HepG2 (cell line): ENCODE measurements around the gene ST3GAL2. TPM values are rescaled to one million over a fixed set of nuclear protein-coding genes. Genes with fewer than 3 reads are reported as not detected.

ENCODE experiments used
- AHR ChIP-seq: IDR thresholded peaks from 2 replicates; pipeline ENCODE4 v1.6.1; 2018; ENCODE audit warnings: missing genetic modification reagents, missing compliant biosample characterization
- HOXA9 ChIP-seq: sonication (generic); formaldehyde crosslinking; IDR thresholded peaks from 2 replicates; pipeline ENCODE4 v1.8.1; 2022; ENCODE audit warnings: missing genetic modification reagents, mild to moderate bottlenecking, moderate library complexity, borderline replicate concordance
- MAFK ChIP-seq, 2 experiments: IDR thresholded peaks in 1 of 2; conservative IDR thresholded peaks in 1 of 2; 2 replicates each; pipeline ENCODE4 v1.6.1; 2011; ENCODE audit warnings: improper control_type of control experiment in 2 of 2, low read length in 2 of 2
- MED13 ChIP-seq: sonication (generic); formaldehyde crosslinking; IDR thresholded peaks from 2 replicates; pipeline ENCODE4 v1.5.0; 2020; ENCODE audit warnings: missing genetic modification reagents
- NCOA2 ChIP-seq: sonication (generic); formaldehyde crosslinking; IDR thresholded peaks from 2 replicates; pipeline ENCODE4 v1.8.0; 2022; ENCODE audit warnings: inconsistent platforms
- NRL ChIP-seq: sonication (generic); formaldehyde crosslinking; IDR thresholded peaks from 2 replicates; pipeline ENCODE4 v1.5.0; 2020; ENCODE audit warnings: missing genetic modification reagents, mild to moderate bottlenecking, moderate library complexity, borderline replicate concordance
- REXO4 ChIP-seq: sonication (generic); formaldehyde crosslinking; IDR thresholded peaks from 2 replicates; pipeline ENCODE4 v1.8.0; 2022; ENCODE audit warnings: missing genetic modification reagents, mild to moderate bottlenecking, borderline replicate concordance
- RXRB ChIP-seq: IDR thresholded peaks from 2 replicates; pipeline ENCODE4 v1.6.1; 2016; ENCODE audit warnings: borderline replicate concordance, missing genetic modification reagents, missing compliant biosample characterization
- SRY ChIP-seq: sonication (generic); formaldehyde crosslinking; IDR thresholded peaks from 2 replicates; pipeline ENCODE4 v1.8.0; 2022; ENCODE audit warnings: mild to moderate bottlenecking, missing genetic modification reagents
- THAP11 ChIP-seq: IDR thresholded peaks from 2 replicates; pipeline ENCODE4 v1.6.1; 2016; ENCODE audit warnings: missing biosample characterization, missing genetic modification reagents
- YEATS2 ChIP-seq: sonication (generic); formaldehyde crosslinking; IDR thresholded peaks from 2 replicates; pipeline ENCODE4 v1.4.0; 2020; ENCODE audit warnings: missing genetic modification reagents, borderline replicate concordance
- YY1 ChIP-seq: IDR thresholded peaks from 2 replicates; pipeline ENCODE4 v1.6.1; 2011; ENCODE audit warnings: low read length, low read depth, moderate library complexity, mild to moderate bottlenecking; ENCODE audit not compliant: insufficient read depth, insufficient replicate concordance
- ZNF24 ChIP-seq: fragments of 450-650 bp; IDR thresholded peaks from 2 replicates; pipeline ENCODE4 v1.6.1; 2017; ENCODE audit warnings: antibody characterized with exemption, mild to moderate bottlenecking
- ZNF292 ChIP-seq: sonication (generic); formaldehyde crosslinking; IDR thresholded peaks from 2 replicates; pipeline ENCODE4 v1.8.1; 2022; ENCODE audit warnings: mild to moderate bottlenecking, low read depth, missing genetic modification reagents, borderline replicate concordance
- ZNF841 ChIP-seq: sonication (generic); formaldehyde crosslinking; IDR thresholded peaks from 2 replicates; pipeline ENCODE4 v1.8.1; 2023; ENCODE audit warnings: missing genetic modification reagents, borderline replicate concordance
- polyA plus RNA-seq, 8 experiments: library from polyadenylated mRNA; depleted of rRNA in 3 of 8; stranded (reverse) in 7 of 8; unstranded in 1 of 8; fragments of >200 nt; fragmentation: Illumina TruSeq in 4 of 8; extraction: Trizol in 4 of 8; gene quantifications; 2 replicates each; pipeline versions ENCODE4 v1.2.1 to v1.2.3, GENCODE V29; 2011 to 2016; ENCODE audit warnings: low read depth in 4 of 8, missing spikeins in 1 of 8, mixed read lengths in 1 of 8; ENCODE audit not compliant: insufficient read depth in 1 of 8
- total RNA-seq, 5 experiments: library from RNA; depleted of rRNA; stranded (reverse); fragments of >200 nt; fragmentation: Illumina TruSeq; extraction: Trizol; gene quantifications; 2 replicates each; pipeline ENCODE4 v1.2.3, GENCODE V29; 2016; ENCODE audit warnings: low read depth in 1 of 5
- TF ChIP-seq, protein P1 (sequence below): sonication (generic); formaldehyde crosslinking; IDR thresholded peaks from 2 replicates; pipeline ENCODE4 v1.8.1; 2023; ENCODE audit warnings: mild to moderate bottlenecking, missing genetic modification reagents
- TF ChIP-seq, protein P2 (sequence below): sonication (generic); formaldehyde crosslinking; IDR thresholded peaks from 2 replicates; pipeline ENCODE4 v1.8.0; 2022; ENCODE audit warnings: mild to moderate bottlenecking, missing genetic modification reagents; ENCODE audit not compliant: insufficient replicate concordance
- TF ChIP-seq, protein P3 (sequence below): sonication (generic); formaldehyde crosslinking; conservative IDR thresholded peaks from 2 replicates; pipeline ENCODE4 v1.5.0; 2020; ENCODE audit warnings: missing genetic modification reagents
- TF ChIP-seq, protein P4 (sequence below): IDR thresholded peaks from 2 replicates; pipeline ENCODE4 v1.6.1; 2016; ENCODE audit warnings: mild to moderate bottlenecking, missing biosample characterization, missing genetic modification reagents
- TF ChIP-seq, protein P5 (sequence below): sonication (generic); formaldehyde crosslinking; IDR thresholded peaks from 2 replicates; pipeline ENCODE4 v1.5.1; 2020; ENCODE audit warnings: mild to moderate bottlenecking, missing genetic modification reagents, moderate library complexity

ST3GAL2 gene
- total and polyA plus RNA-seq, 2 of the 13 experiments (the other 11 are each of a cell fraction or from before 2014, with no cell fraction given): 16.3 to 24.9 TPM

DNA sequence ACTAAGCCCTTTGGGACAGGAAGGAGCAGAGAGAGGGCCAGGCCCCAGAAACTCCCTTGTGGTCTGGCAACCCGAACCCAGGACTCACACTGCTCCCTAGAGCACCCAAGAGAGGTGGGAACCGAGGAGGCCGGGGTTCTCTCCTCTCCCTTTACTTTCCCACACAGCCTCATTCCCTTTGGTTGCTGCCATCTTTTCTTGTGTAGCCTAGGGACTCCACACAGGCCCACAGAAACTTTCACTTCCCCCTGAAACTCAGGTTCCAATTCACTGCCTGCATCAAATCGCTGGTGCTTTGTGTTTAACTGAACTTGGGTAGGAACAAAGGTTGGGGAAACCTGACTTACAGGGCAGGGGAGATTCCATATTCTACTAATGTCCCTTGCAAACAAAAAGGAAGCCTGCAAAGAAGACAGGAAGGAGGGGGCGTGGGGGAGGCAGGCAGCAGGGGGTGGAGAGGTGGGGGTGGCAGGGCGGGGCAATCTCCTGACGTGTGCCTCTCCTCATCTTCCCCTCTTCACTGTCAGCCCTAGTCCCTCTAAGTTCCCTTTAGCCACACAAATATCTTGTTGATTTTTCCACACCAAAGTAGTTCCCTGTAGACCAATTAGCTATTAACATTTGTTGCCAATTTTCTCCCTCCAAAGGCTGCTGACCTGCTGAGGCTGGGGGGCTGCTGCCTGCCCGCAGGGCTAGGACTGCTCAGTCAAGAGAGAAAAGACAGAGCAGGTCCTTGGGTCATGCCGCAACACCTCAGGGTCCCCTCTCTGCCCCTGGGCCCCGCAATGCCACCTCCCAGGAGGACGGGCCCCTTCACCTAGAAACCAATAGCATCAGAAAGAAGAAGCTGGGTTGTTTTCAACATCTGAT lies 8.0 kb downstream of the ST3GAL2 start (continued):
- no peak for TF ChIP-seq ZNF841 (CRISPR knock-in tag)
- TF ChIP-seq MED13 (CRISPR knock-in tag): no peak
- TF ChIP-seq REXO4: no peak
- no peak for TF ChIP-seq AHR (CRISPR knock-in tag)
- TF ChIP-seq, protein P1, sequence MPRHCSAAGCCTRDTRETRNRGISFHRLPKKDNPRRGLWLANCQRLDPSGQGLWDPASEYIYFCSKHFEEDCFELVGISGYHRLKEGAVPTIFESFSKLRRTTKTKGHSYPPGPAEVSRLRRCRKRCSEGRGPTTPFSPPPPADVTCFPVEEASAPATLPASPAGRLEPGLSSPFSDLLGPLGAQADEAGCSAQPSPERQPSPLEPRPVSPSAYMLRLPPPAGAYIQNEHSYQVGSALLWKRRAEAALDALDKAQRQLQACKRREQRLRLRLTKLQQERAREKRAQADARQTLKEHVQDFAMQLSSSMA (CRISPR knock-in tag): no peak
- 0 out of 2 replicates have a peak, but pooled peaks have one; percentile 17 for TF ChIP-seq NCOA2 (CRISPR knock-in tag)
- no peak for TF ChIP-seq MAFK (conservative IDR thresholded peaks at IDR 0.05 in 1 of 2, IDR thresholded peaks at IDR 0.05 in 1 of 2; ENCODE audit: low read length in 2 of 2)
- TF ChIP-seq ZNF292 (CRISPR knock-in tag): 0 out of 2 replicates have a peak, but pooled peaks have one; percentile 25
- TF ChIP-seq HOXA9 (CRISPR knock-in tag): no peak
- peak; percentile 20 for TF ChIP-seq YY1
- TF ChIP-seq ZNF24: no peak
- TF ChIP-seq, protein P2, sequence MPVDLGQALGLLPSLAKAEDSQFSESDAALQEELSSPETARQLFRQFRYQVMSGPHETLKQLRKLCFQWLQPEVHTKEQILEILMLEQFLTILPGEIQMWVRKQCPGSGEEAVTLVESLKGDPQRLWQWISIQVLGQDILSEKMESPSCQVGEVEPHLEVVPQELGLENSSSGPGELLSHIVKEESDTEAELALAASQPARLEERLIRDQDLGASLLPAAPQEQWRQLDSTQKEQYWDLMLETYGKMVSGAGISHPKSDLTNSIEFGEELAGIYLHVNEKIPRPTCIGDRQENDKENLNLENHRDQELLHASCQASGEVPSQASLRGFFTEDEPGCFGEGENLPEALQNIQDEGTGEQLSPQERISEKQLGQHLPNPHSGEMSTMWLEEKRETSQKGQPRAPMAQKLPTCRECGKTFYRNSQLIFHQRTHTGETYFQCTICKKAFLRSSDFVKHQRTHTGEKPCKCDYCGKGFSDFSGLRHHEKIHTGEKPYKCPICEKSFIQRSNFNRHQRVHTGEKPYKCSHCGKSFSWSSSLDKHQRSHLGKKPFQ (CRISPR knock-in tag): no peak
- TF ChIP-seq RXRB (CRISPR knock-in tag): peak; percentile 21; the same call in 1 of the 2 replicates
- TF ChIP-seq, protein P3, sequence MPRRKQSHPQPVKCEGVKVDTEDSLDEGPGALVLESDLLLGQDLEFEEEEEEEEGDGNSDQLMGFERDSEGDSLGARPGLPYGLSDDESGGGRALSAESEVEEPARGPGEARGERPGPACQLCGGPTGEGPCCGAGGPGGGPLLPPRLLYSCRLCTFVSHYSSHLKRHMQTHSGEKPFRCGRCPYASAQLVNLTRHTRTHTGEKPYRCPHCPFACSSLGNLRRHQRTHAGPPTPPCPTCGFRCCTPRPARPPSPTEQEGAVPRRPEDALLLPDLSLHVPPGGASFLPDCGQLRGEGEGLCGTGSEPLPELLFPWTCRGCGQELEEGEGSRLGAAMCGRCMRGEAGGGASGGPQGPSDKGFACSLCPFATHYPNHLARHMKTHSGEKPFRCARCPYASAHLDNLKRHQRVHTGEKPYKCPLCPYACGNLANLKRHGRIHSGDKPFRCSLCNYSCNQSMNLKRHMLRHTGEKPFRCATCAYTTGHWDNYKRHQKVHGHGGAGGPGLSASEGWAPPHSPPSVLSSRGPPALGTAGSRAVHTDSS: no peak
- TF ChIP-seq NRL (CRISPR knock-in tag): no peak
- TF ChIP-seq, protein P4, sequence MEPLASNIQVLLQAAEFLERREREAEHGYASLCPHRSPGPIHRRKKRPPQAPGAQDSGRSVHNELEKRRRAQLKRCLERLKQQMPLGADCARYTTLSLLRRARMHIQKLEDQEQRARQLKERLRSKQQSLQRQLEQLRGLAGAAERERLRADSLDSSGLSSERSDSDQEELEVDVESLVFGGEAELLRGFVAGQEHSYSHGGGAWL (CRISPR knock-in tag): no peak
- peak; percentile 2; the same call in 1 of the 2 replicates for TF ChIP-seq YEATS2 (CRISPR knock-in tag)
- TF ChIP-seq THAP11 (CRISPR knock-in tag): no peak
- TF ChIP-seq, protein P5, sequence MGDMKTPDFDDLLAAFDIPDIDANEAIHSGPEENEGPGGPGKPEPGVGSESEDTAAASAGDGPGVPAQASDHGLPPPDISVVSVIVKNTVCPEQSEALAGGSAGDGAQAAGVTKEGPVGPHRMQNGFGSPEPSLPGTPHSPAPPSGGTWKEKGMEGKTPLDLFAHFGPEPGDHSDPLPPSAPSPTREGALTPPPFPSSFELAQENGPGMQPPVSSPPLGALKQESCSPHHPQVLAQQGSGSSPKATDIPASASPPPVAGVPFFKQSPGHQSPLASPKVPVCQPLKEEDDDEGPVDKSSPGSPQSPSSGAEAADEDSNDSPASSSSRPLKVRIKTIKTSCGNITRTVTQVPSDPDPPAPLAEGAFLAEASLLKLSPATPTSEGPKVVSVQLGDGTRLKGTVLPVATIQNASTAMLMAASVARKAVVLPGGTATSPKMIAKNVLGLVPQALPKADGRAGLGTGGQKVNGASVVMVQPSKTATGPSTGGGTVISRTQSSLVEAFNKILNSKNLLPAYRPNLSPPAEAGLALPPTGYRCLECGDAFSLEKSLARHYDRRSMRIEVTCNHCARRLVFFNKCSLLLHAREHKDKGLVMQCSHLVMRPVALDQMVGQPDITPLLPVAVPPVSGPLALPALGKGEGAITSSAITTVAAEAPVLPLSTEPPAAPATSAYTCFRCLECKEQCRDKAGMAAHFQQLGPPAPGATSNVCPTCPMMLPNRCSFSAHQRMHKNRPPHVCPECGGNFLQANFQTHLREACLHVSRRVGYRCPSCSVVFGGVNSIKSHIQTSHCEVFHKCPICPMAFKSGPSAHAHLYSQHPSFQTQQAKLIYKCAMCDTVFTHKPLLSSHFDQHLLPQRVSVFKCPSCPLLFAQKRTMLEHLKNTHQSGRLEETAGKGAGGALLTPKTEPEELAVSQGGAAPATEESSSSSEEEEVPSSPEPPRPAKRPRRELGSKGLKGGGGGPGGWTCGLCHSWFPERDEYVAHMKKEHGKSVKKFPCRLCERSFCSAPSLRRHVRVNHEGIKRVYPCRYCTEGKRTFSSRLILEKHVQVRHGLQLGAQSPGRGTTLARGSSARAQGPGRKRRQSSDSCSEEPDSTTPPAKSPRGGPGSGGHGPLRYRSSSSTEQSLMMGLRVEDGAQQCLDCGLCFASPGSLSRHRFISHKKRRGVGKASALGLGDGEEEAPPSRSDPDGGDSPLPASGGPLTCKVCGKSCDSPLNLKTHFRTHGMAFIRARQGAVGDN (CRISPR knock-in tag): peak; percentile 45; the same call in 1 of the 2 replicates
- no peak for TF ChIP-seq SRY (CRISPR knock-in tag)
